Anterior cingulate cortex (tissue), 58 donors: ENCODE data around the gene RNF212.
A peak's percentile ranks its signal among the peaks of the same experiment; 100 is the strongest.

Experiments used
- DNase-seq, 58 donors: peaks; one replicate each; lab custom pipeline; 2025; lab: John Stamatoyannopoulos, UW

The RNF212 gene

GRCh38 chr4:1040344-1041146 is 72.8 kb downstream of the RNF212 start:
- no peak for DNase-seq

GRCh38 chr4:1039493-1040343 is 73.6 kb downstream of the RNF212 start:
- DNase-seq, result no peak

GRCh38 chr4:1038948-1039492 is 74.3 kb downstream of the RNF212 start:
- no peak for DNase-seq

- DNase-seq, result no peak
These were observed 76.2 kb downstream of the RNF212 start for GRCh38 chr4:1036976-1037810.

GRCh38 chr4:1036095-1036494 is 77.3 kb downstream of the RNF212 start:
- peak in 1 of 58 donors; percentile 41 for DNase-seq

- peak in 57 of 58 donors; percentile 19 to 96 (median 83) for DNase-seq
These were observed 77.9 kb downstream of the RNF212 start for GRCh38 chr4:1035510-1035909.

GRCh38 chr4:1033840-1034551 is 79.4 kb downstream of the RNF212 start:
- DNase-seq, result peak in 49 of 58 donors; percentile 22 to 84 (median 59)

- no peak for DNase-seq
These were observed 80.5 kb downstream of the RNF212 start for GRCh38 chr4:1032861-1033260.

GRCh38 chr4:1031956-1032795 is 81.2 kb downstream of the RNF212 start:
- no peak for DNase-seq

- DNase-seq, result no peak
These were observed 82.0 kb downstream of the RNF212 start for GRCh38 chr4:1031346-1031745.

- DNase-seq, result no peak
These were observed 82.8 kb downstream of the RNF212 start for GRCh38 chr4:1030559-1030958.

GRCh38 chr4:1030031-1030430 is 83.3 kb downstream of the RNF212 start:
- no peak for DNase-seq

- no peak for DNase-seq
These were observed 83.8 kb downstream of the RNF212 start for GRCh38 chr4:1029529-1029928.

- DNase-seq, result no peak
These were observed 84.7 kb downstream of the RNF212 start for GRCh38 chr4:1028574-1029220.

- DNase-seq, result no peak
These were observed 85.5 kb downstream of the RNF212 start for GRCh38 chr4:1027915-1028238.

GRCh38 chr4:1027219-1027914 is 86.0 kb downstream of the RNF212 start:
- DNase-seq, result no peak

- DNase-seq, result no peak
These were observed 87.2 kb downstream of the RNF212 start for GRCh38 chr4:1026115-1026514.
